HCT116 (cell line): ENCODE results near the gene IGFBP4. TPM values are rescaled to one million over a fixed set of nuclear protein-coding genes. Genes with fewer than 3 reads are reported as not detected.

ENCODE experiments used
- ATAC-seq: fragments of 200-7000 bp; cut with Tn5 transposase; 2 replicates; pipeline ENCODE4 v1.9.1; 2020; ENCODE audit warnings: mild to moderate bottlenecking, moderate library complexity
- BruUV-seq: library from RNA; stranded (reverse); fragments of 400-500 nt; replicated peaks from 2 replicates; lab custom pipeline; 2021; lab: Mats Ljungman, UMichigan
- CTCF ChIA-PET: fragments of 300-600 bp; sonication (Branson Sonifier 250); formaldehyde crosslinking; loops from one replicate; lab custom pipeline; 2021; ENCODE audit warnings: antibody characterized with exemption; lab: Charles Lee
- POLR2A ChIA-PET: fragments of 300-600, 350-600 bp; sonication (Branson Sonifier 250); formaldehyde crosslinking; loops from one replicate; lab custom pipeline; 2021; ENCODE audit warnings: antibody characterized with exemption; lab: Charles Lee
- RAD21 ChIA-PET, 2 experiments: fragments of 300-600 bp; sonication (Branson Sonifier 250); formaldehyde crosslinking; loops; one replicate each; lab custom pipeline; 2023; ENCODE audit warnings: low total read pairs in 2 of 2; ENCODE audit not compliant: uncharacterized antibody in 2 of 2, unreplicated experiment in 2 of 2, low non-redundant PET in 1 of 2; lab: Charles Lee
- DNase-seq: peaks from one replicate; pipeline ENCODE4 v3.0.0-alpha.2; 2010; ENCODE audit warnings: low read depth, low spot score
- H2AFZ ChIP-seq: fragments of 200-600 bp; shearing (Covaris generic), sonication (generic); 2 replicates; pipeline ENCODE4 v1.6.1; 2017; ENCODE audit warnings: low read depth, mixed run types, mixed read lengths, antibody characterized with exemption, low read length; ENCODE audit not compliant: poor library complexity, severe bottlenecking
- H3K27ac ChIP-seq: 2 replicates; pipeline ENCODE4 v1.5.1; 2012; ENCODE audit warnings: low read depth, low read length
- H3K27me3 ChIP-seq: fragments of 200-600 bp; sonication (generic); 2 replicates; pipeline ENCODE4 v1.6.1; 2016; ENCODE audit warnings: mixed run types, low read length, mixed read lengths; ENCODE audit not compliant: insufficient read depth
- H3K36me3 ChIP-seq, 2 experiments: fragments of 200-500 bp in 1 of 2; fragments of 200-600 bp in 1 of 2; sonication (Bioruptor generic) in 1 of 2; sonication (generic) in 1 of 2; 2 replicates each; pipeline versions ENCODE4 v1.5.1 to v1.6.1; 2014 to 2016; ENCODE audit warnings: low read length in 2 of 2, inconsistent platforms in 1 of 2, mixed read lengths in 1 of 2, mixed run types in 1 of 2; ENCODE audit not compliant: insufficient read depth in 2 of 2, control insufficient read depth in 1 of 2
- H3K4me1 ChIP-seq, 2 experiments: fragments of 200-600 bp in 1 of 2; sonication (generic) in 1 of 2; 2 replicates each; pipeline versions ENCODE4 v1.5.1 to v1.6.1; 2012 to 2017; ENCODE audit warnings: low read length in 2 of 2, inconsistent platforms in 1 of 2, mild to moderate bottlenecking in 1 of 2, mixed read lengths in 1 of 2, mixed run types in 1 of 2, moderate library complexity in 1 of 2; ENCODE audit not compliant: insufficient read depth in 2 of 2, control insufficient read depth in 1 of 2
- H3K4me2 ChIP-seq: fragments of 200-600 bp; sonication (generic); 2 replicates; pipeline ENCODE4 v1.6.1; 2017; ENCODE audit warnings: mixed run types, low read length, mixed read lengths
- H3K4me3 ChIP-seq, 2 experiments: fragments of 200-600 bp in 1 of 2; sonication (generic) in 1 of 2; replicated peaks in 1 of 2; 2 replicates each; pipeline ENCODE4 v1.5.1; 2011 to 2016; ENCODE audit warnings: low read length in 2 of 2, control low read depth in 1 of 2, low read depth in 1 of 2, mild to moderate bottlenecking in 1 of 2, mixed read lengths in 1 of 2, mixed run types in 1 of 2
- H3K79me2 ChIP-seq: fragments of 200-600 bp; sonication (generic); 2 replicates; pipeline ENCODE4 v1.6.1; 2017; ENCODE audit warnings: mild to moderate bottlenecking, mixed run types, low read length, moderate library complexity, mixed read lengths; ENCODE audit not compliant: insufficient read depth
- H3K9ac ChIP-seq: fragments of 200-600 bp; sonication (generic); 2 replicates; pipeline ENCODE4 v1.6.1; 2016; ENCODE audit warnings: low read length, mixed read lengths
- H3K9me2 ChIP-seq: fragments of 200-600 bp; sonication (generic), shearing (Covaris generic); 2 replicates; pipeline ENCODE4 v1.6.1; 2017; ENCODE audit warnings: mixed run types, mild to moderate bottlenecking, moderate library complexity; ENCODE audit not compliant: insufficient read depth
- H3K9me3 ChIP-seq, 2 experiments: fragments of 200-500 bp in 1 of 2; fragments of 200-600 bp in 1 of 2; sonication (Bioruptor generic) in 1 of 2; sonication (generic) in 1 of 2; 2 replicates each; pipeline ENCODE4 v1.6.1; 2014 to 2017; ENCODE audit warnings: low read length in 2 of 2, mixed read lengths in 2 of 2, inconsistent platforms in 1 of 2, low read depth in 1 of 2, mild to moderate bottlenecking in 1 of 2, mixed run types in 1 of 2, moderate library complexity in 1 of 2; ENCODE audit not compliant: control insufficient read depth in 1 of 2, insufficient read depth in 1 of 2
- H4K20me1 ChIP-seq: fragments of 200-600 bp; sonication (generic), shearing (Covaris generic); 2 replicates; pipeline ENCODE4 v1.6.1; 2017; ENCODE audit warnings: mixed run types, mild to moderate bottlenecking, moderate library complexity; ENCODE audit not compliant: insufficient read depth
- ATF3 ChIP-seq: IDR thresholded peaks from 2 replicates; pipeline ENCODE4 v1.6.1; 2012
- CEBPB ChIP-seq: IDR thresholded peaks from 2 replicates; pipeline ENCODE4 v1.6.1; 2012; ENCODE audit warnings: low read depth
- EGR1 ChIP-seq: IDR thresholded peaks from 2 replicates; pipeline ENCODE4 v1.6.1; 2012; ENCODE audit warnings: low read depth
- EZH2 ChIP-seq: fragments of 200-600 bp; sonication (generic); IDR thresholded peaks from 2 replicates; pipeline ENCODE4 v1.6.1; 2017; ENCODE audit warnings: antibody characterized with exemption, mixed run types
- JUND ChIP-seq: IDR thresholded peaks from 2 replicates; pipeline ENCODE4 v1.6.1; 2012
- MAX ChIP-seq: IDR thresholded peaks from 2 replicates; pipeline ENCODE4 v1.6.1; 2012
- RAD21 ChIP-seq: IDR thresholded peaks from 2 replicates; pipeline ENCODE4 v1.6.1; 2012; ENCODE audit warnings: low read depth, mild to moderate bottlenecking
- SIN3A ChIP-seq: IDR thresholded peaks from 2 replicates; pipeline ENCODE4 v1.6.1; 2012; ENCODE audit warnings: low read depth
- intact Hi-C: fragments of 100-400 bp; cut with micrococcal nuclease; formaldehyde crosslinking; loops from 2 replicates; pipeline ENCODE4 v1.10.0; 2022
- total RNA-seq: library from RNA; stranded (reverse); gene quantifications from one replicate; pipeline ENCODE4 v1.2.1, GENCODE V29; 2021; ENCODE audit not compliant: unreplicated experiment
- TF ChIP-seq, protein P1 (sequence below): IDR thresholded peaks from 2 replicates; pipeline ENCODE4 v1.6.1; 2012; ENCODE audit warnings: low read depth
- TF ChIP-seq, protein P2 (sequence below), 3 experiments: fragments of 200-600 bp in 1 of 3; sonication (generic) in 1 of 3; IDR thresholded peaks in 2 of 3; conservative IDR thresholded peaks in 1 of 3; 2 replicates each; pipeline ENCODE4 v1.5.1; 2012 to 2017; ENCODE audit warnings: low read depth in 2 of 3, low read length in 2 of 3, antibody characterized with exemption in 1 of 3, borderline replicate concordance in 1 of 3, control low read depth in 1 of 3, mild to moderate bottlenecking in 1 of 3, mixed read lengths in 1 of 3, mixed run types in 1 of 3, moderate library complexity in 1 of 3; ENCODE audit not compliant: insufficient read depth in 1 of 3
- TF ChIP-seq, protein P3 (sequence below): IDR thresholded peaks from 2 replicates; pipeline ENCODE4 v1.6.1; 2011; ENCODE audit warnings: mild to moderate bottlenecking, low read length, moderate library complexity; ENCODE audit not compliant: insufficient replicate concordance; ENCODE audit errors: extremely low read depth

Gene IGFBP4
- total RNA-seq, 1 experiment from 2014 or later: 2.0 TPM

DNA sequence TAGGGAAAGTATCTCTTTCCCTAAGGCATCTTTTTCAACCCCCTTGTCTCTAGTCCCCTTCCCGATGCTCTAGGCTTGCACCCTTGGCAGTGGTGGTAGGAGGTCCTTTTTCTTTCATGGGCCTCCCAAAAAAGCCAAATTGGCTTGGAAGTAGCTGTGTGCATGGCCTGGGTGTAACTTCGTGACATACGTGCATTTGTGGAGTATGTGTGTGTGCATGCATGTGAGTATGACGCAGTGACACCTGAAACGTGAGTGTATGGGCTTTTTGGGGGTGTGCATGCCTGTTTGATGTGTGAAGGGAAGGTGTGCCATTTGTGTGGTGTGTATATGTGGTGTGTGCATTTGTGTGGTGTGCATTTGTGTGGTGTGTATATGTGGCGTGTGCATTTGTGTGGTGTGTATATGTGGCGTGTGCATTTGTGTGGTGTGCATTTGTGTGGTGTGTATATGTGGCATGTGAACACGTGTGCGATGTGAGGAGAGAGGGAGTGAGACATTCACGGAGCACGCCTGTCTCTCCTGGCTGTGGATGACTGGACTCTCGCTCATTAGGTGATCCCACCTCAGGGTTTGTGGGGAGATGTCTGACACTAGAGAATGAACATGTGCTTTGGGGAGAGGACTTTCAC, 15.7 kb downstream of the IGFBP4 start (continued):
- no peak for TF ChIP-seq ATF3

GRCh38 chr17:40459636-40460603, 16.7 kb downstream of the IGFBP4 start:
- H3K27ac ChIP-seq: no peak overlapping the region
- POLR2A ChIA-PET: no interaction called here
- H3K4me1 ChIP-seq: peaks cover 0 to 4% of the 10 kb centered on the region in 2 experiments; a peak in 1 of 4 replicates
- no peaks in the 10 kb centered on the region for H3K9me2 ChIP-seq
- intact Hi-C loops: no loop called here
- H4K20me1 ChIP-seq: no peaks in the 10 kb centered on the region
- ATAC-seq (no peak), DNase-seq (no peak)
- RAD21 ChIA-PET: no interaction called here
- no peak overlapping the region for H3K4me2 ChIP-seq
- H3K4me3 ChIP-seq: no peak overlapping the region
- H3K9ac ChIP-seq: no peak overlapping the region
- H3K9me3 ChIP-seq: no peaks in the 10 kb centered on the region
- no TSS peak for BruUV-seq
- CTCF ChIA-PET: no interaction called here
- no peaks in the 10 kb centered on the region for H3K36me3 ChIP-seq
- no peaks in the 10 kb centered on the region for H3K79me2 ChIP-seq
- H3K27me3 ChIP-seq: no peaks in the 10 kb centered on the region
- no peak overlapping the region for H2AFZ ChIP-seq
- TF ChIP-seq MAX (no peak), SIN3A (no peak), RAD21 (no peak), EGR1 (no peak), CEBPB (no peak), JUND (no peak), EZH2 (no peak)
- TF ChIP-seq, protein P1, sequence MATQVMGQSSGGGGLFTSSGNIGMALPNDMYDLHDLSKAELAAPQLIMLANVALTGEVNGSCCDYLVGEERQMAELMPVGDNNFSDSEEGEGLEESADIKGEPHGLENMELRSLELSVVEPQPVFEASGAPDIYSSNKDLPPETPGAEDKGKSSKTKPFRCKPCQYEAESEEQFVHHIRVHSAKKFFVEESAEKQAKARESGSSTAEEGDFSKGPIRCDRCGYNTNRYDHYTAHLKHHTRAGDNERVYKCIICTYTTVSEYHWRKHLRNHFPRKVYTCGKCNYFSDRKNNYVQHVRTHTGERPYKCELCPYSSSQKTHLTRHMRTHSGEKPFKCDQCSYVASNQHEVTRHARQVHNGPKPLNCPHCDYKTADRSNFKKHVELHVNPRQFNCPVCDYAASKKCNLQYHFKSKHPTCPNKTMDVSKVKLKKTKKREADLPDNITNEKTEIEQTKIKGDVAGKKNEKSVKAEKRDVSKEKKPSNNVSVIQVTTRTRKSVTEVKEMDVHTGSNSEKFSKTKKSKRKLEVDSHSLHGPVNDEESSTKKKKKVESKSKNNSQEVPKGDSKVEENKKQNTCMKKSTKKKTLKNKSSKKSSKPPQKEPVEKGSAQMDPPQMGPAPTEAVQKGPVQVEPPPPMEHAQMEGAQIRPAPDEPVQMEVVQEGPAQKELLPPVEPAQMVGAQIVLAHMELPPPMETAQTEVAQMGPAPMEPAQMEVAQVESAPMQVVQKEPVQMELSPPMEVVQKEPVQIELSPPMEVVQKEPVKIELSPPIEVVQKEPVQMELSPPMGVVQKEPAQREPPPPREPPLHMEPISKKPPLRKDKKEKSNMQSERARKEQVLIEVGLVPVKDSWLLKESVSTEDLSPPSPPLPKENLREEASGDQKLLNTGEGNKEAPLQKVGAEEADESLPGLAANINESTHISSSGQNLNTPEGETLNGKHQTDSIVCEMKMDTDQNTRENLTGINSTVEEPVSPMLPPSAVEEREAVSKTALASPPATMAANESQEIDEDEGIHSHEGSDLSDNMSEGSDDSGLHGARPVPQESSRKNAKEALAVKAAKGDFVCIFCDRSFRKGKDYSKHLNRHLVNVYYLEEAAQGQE: no peak
- TF ChIP-seq, protein P2, sequence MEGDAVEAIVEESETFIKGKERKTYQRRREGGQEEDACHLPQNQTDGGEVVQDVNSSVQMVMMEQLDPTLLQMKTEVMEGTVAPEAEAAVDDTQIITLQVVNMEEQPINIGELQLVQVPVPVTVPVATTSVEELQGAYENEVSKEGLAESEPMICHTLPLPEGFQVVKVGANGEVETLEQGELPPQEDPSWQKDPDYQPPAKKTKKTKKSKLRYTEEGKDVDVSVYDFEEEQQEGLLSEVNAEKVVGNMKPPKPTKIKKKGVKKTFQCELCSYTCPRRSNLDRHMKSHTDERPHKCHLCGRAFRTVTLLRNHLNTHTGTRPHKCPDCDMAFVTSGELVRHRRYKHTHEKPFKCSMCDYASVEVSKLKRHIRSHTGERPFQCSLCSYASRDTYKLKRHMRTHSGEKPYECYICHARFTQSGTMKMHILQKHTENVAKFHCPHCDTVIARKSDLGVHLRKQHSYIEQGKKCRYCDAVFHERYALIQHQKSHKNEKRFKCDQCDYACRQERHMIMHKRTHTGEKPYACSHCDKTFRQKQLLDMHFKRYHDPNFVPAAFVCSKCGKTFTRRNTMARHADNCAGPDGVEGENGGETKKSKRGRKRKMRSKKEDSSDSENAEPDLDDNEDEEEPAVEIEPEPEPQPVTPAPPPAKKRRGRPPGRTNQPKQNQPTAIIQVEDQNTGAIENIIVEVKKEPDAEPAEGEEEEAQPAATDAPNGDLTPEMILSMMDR (IDR thresholded peaks at IDR 0.05 in 2 of 3, conservative IDR thresholded peaks at IDR 0.05 in 1 of 3; ENCODE audit: borderline replicate concordance in 1 of 3, insufficient read depth in 1 of 3, low read depth in 2 of 3, low read length in 2 of 3): no peak
- TF ChIP-seq, protein P3, sequence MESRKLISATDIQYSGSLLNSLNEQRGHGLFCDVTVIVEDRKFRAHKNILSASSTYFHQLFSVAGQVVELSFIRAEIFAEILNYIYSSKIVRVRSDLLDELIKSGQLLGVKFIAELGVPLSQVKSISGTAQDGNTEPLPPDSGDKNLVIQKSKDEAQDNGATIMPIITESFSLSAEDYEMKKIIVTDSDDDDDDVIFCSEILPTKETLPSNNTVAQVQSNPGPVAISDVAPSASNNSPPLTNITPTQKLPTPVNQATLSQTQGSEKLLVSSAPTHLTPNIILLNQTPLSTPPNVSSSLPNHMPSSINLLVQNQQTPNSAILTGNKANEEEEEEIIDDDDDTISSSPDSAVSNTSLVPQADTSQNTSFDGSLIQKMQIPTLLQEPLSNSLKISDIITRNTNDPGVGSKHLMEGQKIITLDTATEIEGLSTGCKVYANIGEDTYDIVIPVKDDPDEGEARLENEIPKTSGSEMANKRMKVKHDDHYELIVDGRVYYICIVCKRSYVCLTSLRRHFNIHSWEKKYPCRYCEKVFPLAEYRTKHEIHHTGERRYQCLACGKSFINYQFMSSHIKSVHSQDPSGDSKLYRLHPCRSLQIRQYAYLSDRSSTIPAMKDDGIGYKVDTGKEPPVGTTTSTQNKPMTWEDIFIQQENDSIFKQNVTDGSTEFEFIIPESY: no peak
